Measurements from ENCODE around the gene PRKCZ.

DNA sequence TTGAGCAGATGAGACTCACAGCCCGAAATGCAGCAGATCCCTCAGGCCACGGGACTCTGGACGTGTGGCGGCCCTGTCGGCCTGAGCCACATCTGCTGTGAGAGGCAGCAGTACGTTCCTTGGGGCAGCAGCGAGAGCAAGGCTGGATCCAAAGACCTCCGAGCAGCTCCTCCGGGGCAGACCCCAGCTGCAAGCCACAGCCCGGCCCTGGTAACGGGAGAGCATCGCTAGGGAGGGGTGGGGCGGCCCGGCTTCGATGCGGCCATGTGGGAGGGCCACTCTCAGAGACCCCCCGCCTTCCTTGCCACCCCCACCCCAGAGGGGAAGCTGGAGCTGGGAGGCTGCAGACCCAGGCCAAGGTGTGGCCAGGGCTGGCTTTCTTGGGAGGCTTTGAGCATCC lies 17.8 kb downstream of the PRKCZ start:
- TF ChIP-seq CTCF (IDR thresholded peaks at IDR 0.05; ENCODE audit: low read depth, low read length, missing input control) (no peak), RAD21 (IDR thresholded peaks at IDR 0.05) (no peak), ZBTB33 (IDR thresholded peaks at IDR 0.05) (no peak), ATF3 (IDR thresholded peaks at IDR 0.05) (no peak), RXRA (IDR thresholded peaks at IDR 0.05) (no peak), SP1 (IDR thresholded peaks at IDR 0.05) (no peak), FOXA1 (IDR thresholded peaks at IDR 0.05) (no peak), GABPA (IDR thresholded peaks at IDR 0.05 in 1 of 2, conservative IDR thresholded peaks at IDR 0.05 in 1 of 2) (no peak), TAF1 (conservative IDR thresholded peaks at IDR 0.05) (no peak), YY1 (IDR thresholded peaks at IDR 0.05) (no peak), JUND (IDR thresholded peaks at IDR 0.05) (no peak), FOXA2 (IDR thresholded peaks at IDR 0.05) (no peak)
- TF ChIP-seq, protein P1, sequence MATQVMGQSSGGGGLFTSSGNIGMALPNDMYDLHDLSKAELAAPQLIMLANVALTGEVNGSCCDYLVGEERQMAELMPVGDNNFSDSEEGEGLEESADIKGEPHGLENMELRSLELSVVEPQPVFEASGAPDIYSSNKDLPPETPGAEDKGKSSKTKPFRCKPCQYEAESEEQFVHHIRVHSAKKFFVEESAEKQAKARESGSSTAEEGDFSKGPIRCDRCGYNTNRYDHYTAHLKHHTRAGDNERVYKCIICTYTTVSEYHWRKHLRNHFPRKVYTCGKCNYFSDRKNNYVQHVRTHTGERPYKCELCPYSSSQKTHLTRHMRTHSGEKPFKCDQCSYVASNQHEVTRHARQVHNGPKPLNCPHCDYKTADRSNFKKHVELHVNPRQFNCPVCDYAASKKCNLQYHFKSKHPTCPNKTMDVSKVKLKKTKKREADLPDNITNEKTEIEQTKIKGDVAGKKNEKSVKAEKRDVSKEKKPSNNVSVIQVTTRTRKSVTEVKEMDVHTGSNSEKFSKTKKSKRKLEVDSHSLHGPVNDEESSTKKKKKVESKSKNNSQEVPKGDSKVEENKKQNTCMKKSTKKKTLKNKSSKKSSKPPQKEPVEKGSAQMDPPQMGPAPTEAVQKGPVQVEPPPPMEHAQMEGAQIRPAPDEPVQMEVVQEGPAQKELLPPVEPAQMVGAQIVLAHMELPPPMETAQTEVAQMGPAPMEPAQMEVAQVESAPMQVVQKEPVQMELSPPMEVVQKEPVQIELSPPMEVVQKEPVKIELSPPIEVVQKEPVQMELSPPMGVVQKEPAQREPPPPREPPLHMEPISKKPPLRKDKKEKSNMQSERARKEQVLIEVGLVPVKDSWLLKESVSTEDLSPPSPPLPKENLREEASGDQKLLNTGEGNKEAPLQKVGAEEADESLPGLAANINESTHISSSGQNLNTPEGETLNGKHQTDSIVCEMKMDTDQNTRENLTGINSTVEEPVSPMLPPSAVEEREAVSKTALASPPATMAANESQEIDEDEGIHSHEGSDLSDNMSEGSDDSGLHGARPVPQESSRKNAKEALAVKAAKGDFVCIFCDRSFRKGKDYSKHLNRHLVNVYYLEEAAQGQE (IDR thresholded peaks at IDR 0.05) = no peak
- TF ChIP-seq, protein P2, sequence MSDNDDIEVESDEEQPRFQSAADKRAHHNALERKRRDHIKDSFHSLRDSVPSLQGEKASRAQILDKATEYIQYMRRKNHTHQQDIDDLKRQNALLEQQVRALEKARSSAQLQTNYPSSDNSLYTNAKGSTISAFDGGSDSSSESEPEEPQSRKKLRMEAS (IDR thresholded peaks at IDR 0.05) = no peak
